Stimulated activated CD8-positive, alpha-beta memory T cell treated with anti-CD3 and anti-CD28 coated beads, Interleukin-4, amount 100 ng/mL, for 1 hour (primary cell): ENCODE results near the gene OCSTAMP.

ENCODE experiments used
- DNase-seq, 2 donors: peaks; one replicate each; pipeline ENCODE4 v3.0.0-alpha.2; 2020; ENCODE audit warnings: low read depth in 2 of 2, low spot score in 1 of 2

Gene OCSTAMP

GRCh38 chr20:46520976-46521579 lies 29.4 kb downstream of the OCSTAMP start:
- no peak for DNase-seq

- DNase-seq, result no peak
These were observed 29.9 kb downstream of the OCSTAMP start for GRCh38 chr20:46520540-46520939.

- no peak for DNase-seq
These were observed 30.9 kb downstream of the OCSTAMP start for GRCh38 chr20:46519471-46520068.

DNA sequence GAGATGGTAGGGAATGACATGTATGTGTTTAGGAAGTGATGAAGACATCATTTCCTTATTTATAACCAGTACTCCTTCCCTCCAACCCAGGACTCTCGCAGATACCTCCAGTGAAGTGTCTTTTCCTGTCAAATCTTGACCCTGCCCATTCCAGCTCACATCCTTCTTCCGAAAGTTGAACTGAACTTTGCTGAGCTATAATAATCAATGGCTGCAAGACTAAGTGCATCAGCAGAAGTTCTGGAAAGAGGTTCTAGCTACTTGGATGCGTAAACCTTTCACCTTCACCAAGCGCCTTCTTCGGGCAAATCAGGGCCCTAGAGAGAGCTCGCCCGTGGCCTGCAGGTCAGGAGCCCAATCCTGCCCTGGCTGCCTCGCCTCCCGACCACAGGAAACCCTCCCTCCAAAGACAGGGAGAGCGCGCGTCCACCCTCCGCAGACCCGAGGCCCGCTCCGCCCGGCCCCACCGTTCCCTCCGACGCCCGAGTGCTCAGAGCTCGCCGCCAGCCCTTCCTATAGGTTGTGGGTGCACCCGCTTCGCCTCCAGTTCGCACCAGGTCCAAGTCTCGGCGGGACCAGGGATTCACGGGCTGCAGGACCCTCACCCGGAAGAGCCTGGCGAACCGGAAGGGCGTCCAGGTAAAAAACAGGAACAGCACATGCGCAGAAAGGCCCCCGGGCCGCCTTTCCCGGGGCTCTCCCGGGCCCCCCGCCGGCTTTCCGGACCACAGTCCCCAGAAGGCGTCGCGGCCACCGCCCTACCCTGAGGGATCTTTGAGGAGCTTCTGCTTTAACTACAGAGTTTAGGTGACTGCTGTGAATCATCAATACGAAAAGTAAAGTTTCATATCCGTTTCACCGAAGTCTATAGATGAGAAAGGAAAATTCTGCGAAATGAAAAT lies 37.3 kb downstream of the OCSTAMP start, which contains the start of gene ZNF334:
TSS of gene ZNF334 (minus strand) at position 617 of the 902 bp plus-strand sequence. CDS start 1,457 bp downstream, outside the sequence.
- DNase-seq, result no peak

GRCh38 chr20:46509523-46509922 lies 40.9 kb downstream of the OCSTAMP start:
- no peak for DNase-seq

GRCh38 chr20:46507760-46508407 lies 42.6 kb downstream of the OCSTAMP start:
- DNase-seq, result no peak

DNA sequence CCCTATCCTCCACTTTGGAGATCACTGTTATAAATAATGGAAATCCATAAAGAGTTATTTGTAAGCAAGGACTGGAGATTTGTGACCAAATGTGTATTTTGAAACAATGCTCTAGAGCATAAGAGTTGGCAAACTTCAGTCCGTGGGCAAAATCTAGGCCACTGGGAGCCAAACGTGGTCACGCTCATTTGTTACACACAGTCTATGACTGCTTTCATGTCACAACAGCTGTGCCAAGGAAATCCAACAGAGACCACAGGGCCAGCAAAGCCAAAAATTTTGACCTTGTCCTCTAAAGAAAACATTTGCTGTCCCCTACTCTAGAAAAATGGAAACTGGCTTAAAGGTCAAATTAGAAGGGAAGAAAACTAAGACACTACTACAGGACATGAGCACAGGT lies 44.9 kb downstream of the OCSTAMP start:
- no peak for DNase-seq

DNA sequence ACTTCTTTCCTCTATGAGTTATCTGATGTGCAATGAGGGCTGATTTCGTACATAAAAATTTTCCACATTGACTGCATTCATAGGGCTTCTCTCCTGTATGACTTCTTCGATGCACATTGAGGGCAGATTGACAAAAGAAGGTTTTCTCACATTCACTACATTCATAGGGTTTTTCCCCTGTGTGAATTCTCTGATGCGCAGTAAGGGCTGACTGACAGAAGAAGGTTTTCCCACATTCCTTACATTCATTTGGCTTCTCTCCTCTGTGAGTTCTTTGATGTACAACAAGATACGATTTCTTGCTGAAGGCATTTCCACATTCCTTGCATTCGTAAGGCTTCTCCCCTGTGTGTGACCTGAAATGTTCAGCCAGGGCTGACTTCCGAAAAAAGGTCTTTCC lies 48.5 kb downstream of the OCSTAMP start:
- no peak for DNase-seq

GRCh38 chr20:46501337-46501942 lies 49.0 kb downstream of the OCSTAMP start:
- DNase-seq, result no peak

DNA sequence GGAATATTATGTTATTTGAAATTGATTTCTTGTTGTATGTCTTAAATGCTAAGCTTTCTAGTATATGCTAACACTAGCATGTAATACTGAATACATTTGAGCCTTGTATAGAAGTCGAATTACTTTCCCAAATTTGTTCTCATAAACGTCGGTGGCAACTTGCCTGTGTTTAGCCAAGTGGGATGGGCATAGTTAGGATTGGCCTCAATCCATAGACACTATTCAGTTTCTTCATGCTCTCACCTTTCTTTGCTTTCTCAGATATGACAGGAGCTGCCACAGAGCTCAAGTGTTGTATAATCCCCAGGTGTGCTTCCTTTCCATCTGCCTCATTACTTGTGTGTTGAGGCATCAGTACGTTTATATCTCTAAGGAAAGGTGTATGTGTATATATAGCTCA lies 56.4 kb downstream of the OCSTAMP start:
- no peak for DNase-seq

DNA sequence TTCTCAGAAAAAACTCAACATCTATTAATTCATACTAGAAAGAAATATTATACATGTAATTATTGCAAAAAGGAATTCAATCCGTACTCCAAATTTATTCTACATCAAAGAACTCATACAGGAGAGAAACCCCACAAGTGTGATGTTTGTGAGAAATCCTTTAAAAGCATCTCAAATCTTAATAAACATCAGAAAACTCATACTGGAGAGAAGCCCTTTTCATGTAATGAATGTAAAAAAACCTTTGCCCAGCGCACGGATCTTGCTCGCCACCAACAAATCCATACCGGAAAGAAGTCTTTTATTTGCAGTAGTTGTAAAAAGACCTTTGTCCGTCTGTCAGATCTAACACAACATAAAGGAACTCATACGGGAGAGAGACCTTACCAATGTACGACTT lies 59.1 kb downstream of the OCSTAMP start:
- DNase-seq, result no peak
